ENCODE measurements around the gene GRIK1.

The GRIK1 gene

DNA sequence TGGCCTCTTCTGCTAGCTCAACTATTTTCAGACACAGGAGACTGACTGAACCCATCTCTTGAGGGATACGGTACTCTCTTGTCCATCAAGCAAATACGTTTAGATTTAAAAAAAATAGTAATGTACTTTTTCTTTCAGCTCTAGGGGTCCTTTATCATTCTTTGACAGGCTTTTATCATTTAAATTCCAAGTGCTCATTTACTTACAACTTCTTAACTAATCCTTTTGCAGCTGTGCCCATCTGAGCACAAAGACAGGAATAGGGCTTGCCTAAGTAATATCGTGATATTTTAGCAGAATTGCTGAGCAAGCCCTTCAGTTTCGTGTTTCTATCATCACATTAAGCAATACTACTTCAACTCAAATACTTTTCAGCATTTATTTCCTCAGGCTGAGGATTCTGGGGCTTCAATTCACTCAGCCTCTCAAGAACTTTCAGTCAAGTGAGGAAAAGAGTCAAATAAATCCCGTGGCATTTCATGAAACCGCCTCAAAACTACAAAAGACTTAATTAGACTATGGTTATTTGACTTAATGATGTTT, 323.5 kb downstream of the GRIK1 start:
- no peak overlapping the region for H3K4me3 ChIP-seq (ENCODE audit: low read depth, low read length)
- TF ChIP-seq ZFP41 (tag by site-specific recombination; IDR thresholded peaks at IDR 0.05; ENCODE audit: borderline replicate concordance) (no peak), ZNF155 (tag by site-specific recombination; IDR thresholded peaks at IDR 0.05) (no peak), RBAK (tag by site-specific recombination; IDR thresholded peaks at IDR 0.05) (no peak), BCL11B (tag by site-specific recombination; IDR thresholded peaks at IDR 0.05; ENCODE audit: low read depth) (no peak), KLF17 (tag by site-specific recombination; IDR thresholded peaks at IDR 0.05) (no peak), ZNF785 (tag by site-specific recombination; IDR thresholded peaks at IDR 0.05) (no peak), ZNF132 (tag by site-specific recombination; IDR thresholded peaks at IDR 0.05; ENCODE audit: borderline replicate concordance) (no peak)
- TF ChIP-seq, protein P1, sequence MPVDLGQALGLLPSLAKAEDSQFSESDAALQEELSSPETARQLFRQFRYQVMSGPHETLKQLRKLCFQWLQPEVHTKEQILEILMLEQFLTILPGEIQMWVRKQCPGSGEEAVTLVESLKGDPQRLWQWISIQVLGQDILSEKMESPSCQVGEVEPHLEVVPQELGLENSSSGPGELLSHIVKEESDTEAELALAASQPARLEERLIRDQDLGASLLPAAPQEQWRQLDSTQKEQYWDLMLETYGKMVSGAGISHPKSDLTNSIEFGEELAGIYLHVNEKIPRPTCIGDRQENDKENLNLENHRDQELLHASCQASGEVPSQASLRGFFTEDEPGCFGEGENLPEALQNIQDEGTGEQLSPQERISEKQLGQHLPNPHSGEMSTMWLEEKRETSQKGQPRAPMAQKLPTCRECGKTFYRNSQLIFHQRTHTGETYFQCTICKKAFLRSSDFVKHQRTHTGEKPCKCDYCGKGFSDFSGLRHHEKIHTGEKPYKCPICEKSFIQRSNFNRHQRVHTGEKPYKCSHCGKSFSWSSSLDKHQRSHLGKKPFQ (tag by site-specific recombination; IDR thresholded peaks at IDR 0.05) = no peak
- ChIA-PET POLR2A (no interaction called here), CTCF (no interaction called here)
- H3K27ac ChIP-seq (ENCODE audit: extremely low read depth, low read depth, low read length) = no peak overlapping the region
- H3K4me1 ChIP-seq (ENCODE audit: control insufficient read depth, insufficient read depth, low read length) = no peaks in the 10 kb centered on the region
- H3K36me3 ChIP-seq (ENCODE audit: control insufficient read depth in 2 of 2, insufficient read depth in 1 of 2, low read length in 2 of 2) = no peaks in the 10 kb centered on the region
- no peaks in the 10 kb centered on the region for H3K9me3 ChIP-seq (ENCODE audit: control insufficient read depth, insufficient read depth, low read depth, low read length)

- H3K9me3 ChIP-seq (ENCODE audit: control insufficient read depth, insufficient read depth, low read depth, low read length) = no peaks in the 10 kb centered on the region
- POLR2A ChIA-PET = no interaction called here
- CTCF ChIA-PET = no interaction called here
- no peak overlapping the region for H3K4me3 ChIP-seq (ENCODE audit: low read depth, low read length)
- no peak overlapping the region for H3K27ac ChIP-seq (ENCODE audit: extremely low read depth, low read depth, low read length)
- TF ChIP-seq ZFP3 (tag by site-specific recombination; IDR thresholded peaks at IDR 0.05; ENCODE audit: low read depth) (no peak), EGR2 (tag by site-specific recombination; IDR thresholded peaks at IDR 0.05; ENCODE audit: low read depth) (no peak), ZFP41 (tag by site-specific recombination; IDR thresholded peaks at IDR 0.05; ENCODE audit: borderline replicate concordance) (no peak), FEZF1 (tag by site-specific recombination; IDR thresholded peaks at IDR 0.05) (no peak), ZNF639 (tag by site-specific recombination; IDR thresholded peaks at IDR 0.05) (no peak), GLIS1 (tag by site-specific recombination; IDR thresholded peaks at IDR 0.05) (no peak), ZFP37 (tag by site-specific recombination; IDR thresholded peaks at IDR 0.05) (no peak), ZNF777 (tag by site-specific recombination; IDR thresholded peaks at IDR 0.05; ENCODE audit: borderline replicate concordance) (no peak), ZNF221 (tag by site-specific recombination; IDR thresholded peaks at IDR 0.05; ENCODE audit: borderline replicate concordance) (no peak), ZBTB17 (tag by site-specific recombination; IDR thresholded peaks at IDR 0.05) (no peak)
- H3K36me3 ChIP-seq (ENCODE audit: control insufficient read depth in 2 of 2, insufficient read depth in 1 of 2, low read length in 2 of 2) = no peaks in the 10 kb centered on the region
- no peaks in the 10 kb centered on the region for H3K4me1 ChIP-seq (ENCODE audit: control insufficient read depth, insufficient read depth, low read length)
These were observed 325.9 kb downstream of the GRIK1 start for GRCh38 chr21:29613877-29614276.

GRCh38 chr21:29613021-29613420, 326.8 kb downstream of the GRIK1 start:
- Histone ChIP-seq H3K4me1 (ENCODE audit: control insufficient read depth, insufficient read depth, low read length) (no peaks in the 10 kb centered on the region), H3K36me3 (ENCODE audit: control insufficient read depth in 2 of 2, insufficient read depth in 1 of 2, low read length in 2 of 2) (no peaks in the 10 kb centered on the region), H3K27ac (ENCODE audit: extremely low read depth, low read depth, low read length) (no peak overlapping the region), H3K4me3 (ENCODE audit: low read depth, low read length) (no peak overlapping the region), H3K9me3 (ENCODE audit: control insufficient read depth, insufficient read depth, low read depth, low read length) (no peaks in the 10 kb centered on the region)
- ChIA-PET CTCF (interaction anchor here (0.7 kb wide), 1 partner anchor 13 kb away, joined by 3 read pairs; no protein-coding TSS in a partner anchor), POLR2A (no interaction called here)
- TF ChIP-seq ZNF785 (tag by site-specific recombination; IDR thresholded peaks at IDR 0.05) (no peak), ZNF670 (tag by site-specific recombination; IDR thresholded peaks at IDR 0.05; ENCODE audit: low read depth) (no peak), HOXC10 (CRISPR knock-in tag; IDR thresholded peaks at IDR 0.05) (no peak), ZNF202 (tag by site-specific recombination; IDR thresholded peaks at IDR 0.05; ENCODE audit: borderline replicate concordance) (no peak), ZNF404 (tag by site-specific recombination; IDR thresholded peaks at IDR 0.05) (no peak), ZNF830 (tag by site-specific recombination; IDR thresholded peaks at IDR 0.05; ENCODE audit: low read depth) (no peak), SCRT2 (tag by site-specific recombination; IDR thresholded peaks at IDR 0.05) (no peak), ZNF629 (tag by site-specific recombination; IDR thresholded peaks at IDR 0.05) (no peak), WT1 (tag by site-specific recombination; IDR thresholded peaks at IDR 0.05) (no peak), ZBTB8A (tag by site-specific recombination; IDR thresholded peaks at IDR 0.05) (no peak), ZNF707 (tag by site-specific recombination; IDR thresholded peaks at IDR 0.05) (no peak)
- TF ChIP-seq, protein P2, sequence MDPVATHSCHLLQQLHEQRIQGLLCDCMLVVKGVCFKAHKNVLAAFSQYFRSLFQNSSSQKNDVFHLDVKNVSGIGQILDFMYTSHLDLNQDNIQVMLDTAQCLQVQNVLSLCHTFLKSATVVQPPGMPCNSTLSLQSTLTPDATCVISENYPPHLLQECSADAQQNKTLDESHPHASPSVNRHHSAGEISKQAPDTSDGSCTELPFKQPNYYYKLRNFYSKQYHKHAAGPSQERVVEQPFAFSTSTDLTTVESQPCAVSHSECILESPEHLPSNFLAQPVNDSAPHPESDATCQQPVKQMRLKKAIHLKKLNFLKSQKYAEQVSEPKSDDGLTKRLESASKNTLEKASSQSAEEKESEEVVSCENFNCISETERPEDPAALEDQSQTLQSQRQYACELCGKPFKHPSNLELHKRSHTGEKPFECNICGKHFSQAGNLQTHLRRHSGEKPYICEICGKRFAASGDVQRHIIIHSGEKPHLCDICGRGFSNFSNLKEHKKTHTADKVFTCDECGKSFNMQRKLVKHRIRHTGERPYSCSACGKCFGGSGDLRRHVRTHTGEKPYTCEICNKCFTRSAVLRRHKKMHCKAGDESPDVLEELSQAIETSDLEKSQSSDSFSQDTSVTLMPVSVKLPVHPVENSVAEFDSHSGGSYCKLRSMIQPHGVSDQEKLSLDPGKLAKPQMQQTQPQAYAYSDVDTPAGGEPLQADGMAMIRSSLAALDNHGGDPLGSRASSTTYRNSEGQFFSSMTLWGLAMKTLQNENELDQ (tag by site-specific recombination; IDR thresholded peaks at IDR 0.05; ENCODE audit: low read depth) = no peak
